ENCODE results near the gene CITED1. TPM values are rescaled to one million over a fixed set of nuclear protein-coding genes. Genes with fewer than 3 reads are reported as not detected.

CITED1 gene
- total RNA-seq, 2 experiments from 2014 or later: 0.49 TPM; not detected in 1

DNA sequence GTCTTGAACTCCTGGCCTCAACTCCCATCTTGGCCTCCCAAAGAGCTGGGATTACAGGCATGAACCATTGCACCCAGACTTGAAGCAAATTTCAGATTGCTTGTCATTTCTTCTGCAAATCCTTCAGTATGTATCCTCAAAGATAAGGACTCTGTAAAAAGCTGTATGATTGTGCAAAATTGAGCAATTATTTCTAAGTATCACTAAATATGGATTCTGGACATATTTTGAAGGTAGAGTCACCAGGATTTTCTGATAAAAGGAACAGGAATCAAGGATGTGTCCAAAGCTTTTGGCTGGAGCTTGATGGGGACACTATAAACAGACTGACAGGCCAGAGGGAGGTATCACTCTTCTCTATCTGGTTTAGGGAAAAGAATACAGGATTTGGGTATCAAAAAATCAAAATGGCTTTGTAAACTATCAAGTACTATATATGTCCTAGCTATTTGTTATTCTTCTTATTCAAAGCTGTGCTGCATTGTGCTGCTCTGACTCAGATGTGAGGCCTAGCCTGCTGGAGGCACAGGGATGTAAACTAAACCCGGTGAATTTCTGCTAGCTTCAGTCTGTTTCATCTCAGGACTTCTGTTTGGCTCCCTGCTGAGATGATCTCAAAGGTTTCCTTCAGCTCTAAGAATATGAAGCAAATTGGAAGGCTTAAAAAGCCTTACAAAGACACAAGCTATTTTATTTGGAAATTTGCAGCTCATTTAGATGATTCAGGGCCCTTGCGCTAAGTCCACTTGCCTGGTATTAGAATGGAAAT, 36.9 kb downstream of the CITED1 start:
- no peak for DNase-seq (ENCODE audit: low spot score)
- Histone ChIP-seq H3K4me1 (ENCODE audit: insufficient read depth, low read length, poor library complexity, severe bottlenecking) (peaks cover 5% of the 10 kb centered on the region), H3K36me3 (ENCODE audit: insufficient read depth, low read length) (peaks cover 68% of the 10 kb centered on the region), H3K9me3 (ENCODE audit: low read length) (no peaks in the 10 kb centered on the region), H3K79me2 (ENCODE audit: insufficient read depth, low read depth, low read length) (0 out of 2 replicates have a peak, but pooled peaks cover 3% of the 10 kb centered on the region), H3K27ac (ENCODE audit: low read depth, low read length, poor library complexity, severe bottlenecking) (no peak overlapping the region), H3K4me2 (ENCODE audit: low read length) (no peak overlapping the region), H4K20me1 (ENCODE audit: insufficient read depth, low read length) (0 out of 2 replicates have a peak, but pooled peaks cover 11% of the 10 kb centered on the region), H3K4me3 (ENCODE audit: low read depth, low read length, poor library complexity, severe bottlenecking) (no peak overlapping the region), H2AFZ (ENCODE audit: low read length) (no peak overlapping the region), H3K9me2 (ENCODE audit: insufficient read depth, low read length) (no peaks in the 10 kb centered on the region)
- no TSS peak for BruUV-seq (replicated peaks)
- intact Hi-C loops (cut with micrococcal nuclease; ENCODE audit: unreplicated experiment): no loop called here
- CTCF ChIA-PET (ENCODE audit: unreplicated experiment): no interaction called here
- POLR2A ChIA-PET: interaction anchor here (1.6 kb wide), 1 partner anchor 8 kb away, joined by 5 read pairs; the partner anchor contains the start of gene RPS4X
- TF ChIP-seq, protein P1, sequence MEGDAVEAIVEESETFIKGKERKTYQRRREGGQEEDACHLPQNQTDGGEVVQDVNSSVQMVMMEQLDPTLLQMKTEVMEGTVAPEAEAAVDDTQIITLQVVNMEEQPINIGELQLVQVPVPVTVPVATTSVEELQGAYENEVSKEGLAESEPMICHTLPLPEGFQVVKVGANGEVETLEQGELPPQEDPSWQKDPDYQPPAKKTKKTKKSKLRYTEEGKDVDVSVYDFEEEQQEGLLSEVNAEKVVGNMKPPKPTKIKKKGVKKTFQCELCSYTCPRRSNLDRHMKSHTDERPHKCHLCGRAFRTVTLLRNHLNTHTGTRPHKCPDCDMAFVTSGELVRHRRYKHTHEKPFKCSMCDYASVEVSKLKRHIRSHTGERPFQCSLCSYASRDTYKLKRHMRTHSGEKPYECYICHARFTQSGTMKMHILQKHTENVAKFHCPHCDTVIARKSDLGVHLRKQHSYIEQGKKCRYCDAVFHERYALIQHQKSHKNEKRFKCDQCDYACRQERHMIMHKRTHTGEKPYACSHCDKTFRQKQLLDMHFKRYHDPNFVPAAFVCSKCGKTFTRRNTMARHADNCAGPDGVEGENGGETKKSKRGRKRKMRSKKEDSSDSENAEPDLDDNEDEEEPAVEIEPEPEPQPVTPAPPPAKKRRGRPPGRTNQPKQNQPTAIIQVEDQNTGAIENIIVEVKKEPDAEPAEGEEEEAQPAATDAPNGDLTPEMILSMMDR (conservative IDR thresholded peaks at IDR 0.05; ENCODE audit: low read length): no peak
- no peak for TF ChIP-seq EZH2phosphoT487 (IDR thresholded peaks at IDR 0.05; ENCODE audit: borderline replicate concordance, low read depth, low read length)

DNA sequence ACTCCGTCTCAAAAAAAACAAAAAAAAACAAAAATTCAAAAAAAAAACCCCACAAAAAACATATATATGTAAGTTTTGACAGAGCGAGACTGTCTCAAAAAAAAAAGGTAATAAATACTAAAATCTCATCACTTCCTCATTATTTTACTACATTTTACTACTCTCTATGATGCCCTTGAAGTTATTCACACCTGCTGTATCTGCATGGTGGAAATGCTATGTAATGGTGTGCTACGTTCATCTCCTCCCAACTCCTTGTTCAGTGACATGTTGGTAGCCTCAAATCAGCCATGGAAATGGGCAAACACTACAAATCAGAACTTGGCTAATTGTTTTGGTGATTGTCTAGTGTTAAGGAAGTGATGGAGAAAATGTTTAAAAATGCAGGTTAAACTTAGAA, 40.5 kb downstream of the CITED1 start:
- no peak overlapping the region for H3K27ac ChIP-seq (ENCODE audit: low read depth, low read length, poor library complexity, severe bottlenecking)
- no TSS peak for BruUV-seq (replicated peaks)

DNA sequence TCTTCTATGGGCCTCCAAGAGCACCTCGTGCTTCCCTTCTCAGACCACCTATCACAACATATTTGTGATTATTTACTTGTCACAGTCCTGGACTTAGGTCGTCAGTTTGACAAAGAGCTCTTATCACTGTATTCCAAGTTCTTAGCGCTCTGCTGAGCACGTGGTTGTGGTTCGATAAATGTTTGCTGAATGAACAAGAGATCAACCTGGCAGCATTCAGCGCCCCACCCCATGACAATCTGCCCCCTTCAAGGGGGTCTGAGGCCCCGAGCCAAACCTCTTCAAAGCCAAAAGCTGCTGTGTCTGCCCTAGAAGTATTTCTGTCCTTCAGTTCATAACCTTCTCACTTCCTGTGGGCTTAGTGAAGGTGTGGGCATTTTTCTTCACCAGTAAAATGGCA, 43.6 kb downstream of the CITED1 start:
- intact Hi-C loops (cut with micrococcal nuclease; ENCODE audit: unreplicated experiment): no loop called here

More for the DNA sequence above, 40.5 kb downstream of the CITED1 start:
- H3K9me2 ChIP-seq (ENCODE audit: insufficient read depth, low read length): no peaks in the 10 kb centered on the region
- no peak for TF ChIP-seq EZH2phosphoT487 (IDR thresholded peaks at IDR 0.05; ENCODE audit: borderline replicate concordance, low read depth, low read length)
- ChIA-PET CTCF (ENCODE audit: unreplicated experiment) (no interaction called here), POLR2A (interaction anchor here (0.7 kb wide), 1 partner anchor 81 kb away, joined by 3 read pairs; no protein-coding TSS in a partner anchor)
- no peak overlapping the region for H3K4me2 ChIP-seq (ENCODE audit: low read length)
- H3K4me1 ChIP-seq (ENCODE audit: insufficient read depth, low read length, poor library complexity, severe bottlenecking): no peaks in the 10 kb centered on the region
- peaks cover 32% of the 10 kb centered on the region for H3K36me3 ChIP-seq (ENCODE audit: insufficient read depth, low read length)
- no peak for DNase-seq (ENCODE audit: low spot score)
- intact Hi-C loops (cut with micrococcal nuclease; ENCODE audit: unreplicated experiment): no loop called here
- H3K9me3 ChIP-seq (ENCODE audit: low read length): no peaks in the 10 kb centered on the region
- H2AFZ ChIP-seq (ENCODE audit: low read length): no peak overlapping the region
- no peaks in the 10 kb centered on the region for H3K79me2 ChIP-seq (ENCODE audit: insufficient read depth, low read depth, low read length)
- no peak overlapping the region for H3K4me3 ChIP-seq (ENCODE audit: low read depth, low read length, poor library complexity, severe bottlenecking)
- 0 out of 2 replicates have a peak, but pooled peaks cover 6% of the 10 kb centered on the region for H4K20me1 ChIP-seq (ENCODE audit: insufficient read depth, low read length)

More for the DNA sequence above, 43.6 kb downstream of the CITED1 start:
- Histone ChIP-seq H3K4me3 (ENCODE audit: low read depth, low read length, poor library complexity, severe bottlenecking) (no peak overlapping the region), H3K79me2 (ENCODE audit: insufficient read depth, low read depth, low read length) (no peaks in the 10 kb centered on the region), H3K27ac (ENCODE audit: low read depth, low read length, poor library complexity, severe bottlenecking) (no peak overlapping the region), H3K4me1 (ENCODE audit: insufficient read depth, low read length, poor library complexity, severe bottlenecking) (no peaks in the 10 kb centered on the region), H4K20me1 (ENCODE audit: insufficient read depth, low read length) (no peaks in the 10 kb centered on the region), H3K9me2 (ENCODE audit: insufficient read depth, low read length) (no peaks in the 10 kb centered on the region), H3K4me2 (ENCODE audit: low read length) (no peak overlapping the region), H3K9me3 (ENCODE audit: low read length) (no peaks in the 10 kb centered on the region), H3K36me3 (ENCODE audit: insufficient read depth, low read length) (peaks cover under 1% of the 10 kb centered on the region), H2AFZ (ENCODE audit: low read length) (no peak overlapping the region)
- CTCF ChIA-PET (ENCODE audit: unreplicated experiment): no interaction called here
- BruUV-seq (replicated peaks): no TSS peak
- no peak for DNase-seq (ENCODE audit: low spot score)
- TF ChIP-seq, protein P1 (conservative IDR thresholded peaks at IDR 0.05; ENCODE audit: low read length): no peak
- TF ChIP-seq EZH2phosphoT487 (IDR thresholded peaks at IDR 0.05; ENCODE audit: borderline replicate concordance, low read depth, low read length): no peak
- POLR2A ChIA-PET: no interaction called here
